ENCODE measurements around the gene RHD.
A peak's percentile ranks its signal among the peaks of the same experiment; 100 is the strongest.
"Not testable (repeated sequence)": the region's sequence is repeated elsewhere in the genome, so short reads cannot be mapped to it uniquely, and the experiment has no call there.

RHD gene

DNA sequence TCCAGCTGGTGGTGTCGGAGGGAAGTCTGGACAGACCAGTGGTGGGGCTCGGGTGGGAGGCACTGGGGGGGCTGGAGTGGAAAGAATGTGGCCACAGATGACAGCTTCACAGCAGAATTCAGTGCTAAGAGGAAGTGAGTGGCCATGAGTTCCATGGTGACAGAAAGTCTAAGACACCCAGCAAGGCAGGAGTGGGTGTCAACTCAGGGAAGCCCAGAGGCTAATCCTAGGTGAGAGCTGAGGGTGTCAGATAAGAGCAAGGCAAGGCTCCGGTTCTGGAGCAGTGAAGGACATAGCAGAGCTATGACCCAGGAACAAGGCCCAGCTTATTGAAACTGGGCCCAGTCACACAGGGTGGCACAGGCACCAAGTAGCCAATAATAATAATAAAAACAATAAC lies 30.0 kb downstream of the RHD start:
- DNase-seq = not testable (repeated sequence)

- DNase-seq = not testable (repeated sequence)
Observed at GRCh38 chr1:25304936-25305335, 32.6 kb downstream of the RHD start.

- DNase-seq = not testable (repeated sequence)
Observed at GRCh38 chr1:25308168-25308567, 35.9 kb downstream of the RHD start.

DNA sequence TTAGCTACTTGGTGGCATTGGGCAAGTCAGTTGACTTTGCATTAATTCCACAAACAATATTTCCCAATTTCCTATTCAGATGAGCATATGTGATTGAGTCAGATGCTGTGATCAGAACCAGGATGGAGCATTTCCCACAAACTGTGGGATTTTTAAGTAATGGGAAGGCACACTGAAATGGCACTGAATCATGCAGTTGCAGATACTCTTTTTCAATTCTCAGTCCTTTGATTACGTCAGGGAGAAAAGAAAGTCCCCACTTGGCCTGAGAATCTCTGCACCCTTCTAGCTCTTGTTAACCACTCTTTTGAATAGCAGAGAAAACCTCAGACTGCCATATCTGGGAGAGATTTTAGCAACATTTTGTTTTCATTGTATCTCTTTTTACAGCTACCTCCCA lies 36.8 kb downstream of the RHD start:
- DNase-seq = not testable (repeated sequence)

DNA sequence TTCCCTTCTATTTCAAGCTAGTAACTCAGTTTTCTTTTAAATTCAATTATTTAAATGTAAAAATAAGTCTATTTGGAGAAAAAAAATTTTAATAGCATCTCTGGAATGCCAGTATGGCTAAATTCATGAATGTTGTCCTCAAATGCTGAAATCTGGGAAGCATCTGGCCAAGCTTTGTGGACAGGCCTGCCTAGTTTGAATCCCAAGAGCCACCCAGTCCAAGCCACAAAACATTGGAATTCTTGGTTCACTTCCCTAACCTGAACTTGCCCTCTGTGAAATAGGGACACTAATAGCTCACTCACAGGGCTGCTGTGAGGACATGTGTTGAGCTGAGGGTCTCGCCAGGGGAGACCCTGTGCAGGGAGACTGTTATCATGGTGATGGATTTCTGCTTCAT lies 37.2 kb downstream of the RHD start:
- DNase-seq = not testable (repeated sequence)

DNA sequence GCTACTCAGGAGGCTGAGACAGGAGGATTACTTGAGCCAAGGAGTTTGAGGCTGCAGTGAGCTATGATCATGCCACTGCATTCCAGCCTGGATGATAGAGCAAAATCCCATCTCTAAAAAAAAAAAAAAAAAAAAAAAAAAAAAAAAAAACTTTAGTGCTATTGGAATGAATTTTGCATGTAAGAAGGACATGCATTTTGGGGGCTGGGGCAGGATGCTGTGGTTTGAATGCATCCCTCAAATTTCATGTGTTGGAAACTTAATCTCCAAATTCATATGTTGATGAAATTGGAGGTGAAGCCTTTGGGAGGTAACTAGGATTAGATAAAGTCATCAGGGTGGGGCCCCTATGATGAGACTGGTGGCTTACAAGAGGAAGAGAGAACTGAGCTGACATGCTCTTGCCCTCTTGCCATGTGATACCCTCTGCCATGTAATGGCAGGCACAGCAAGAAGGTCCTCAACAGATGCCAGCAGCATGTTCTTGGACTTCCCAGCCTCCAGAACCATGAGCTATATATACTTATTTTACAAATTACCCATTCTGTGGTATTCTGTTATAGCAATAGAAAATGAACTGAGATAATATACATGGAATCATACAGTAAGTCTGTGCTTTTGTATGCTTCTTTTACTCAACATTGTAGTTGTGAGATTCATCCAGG lies 40.6 kb downstream of the RHD start:
- DNase-seq = not testable (repeated sequence)

GRCh38 chr1:25320314-25320938 lies 48.1 kb downstream of the RHD start:
- peak in 5 of 58 donors; percentile 5 to 34 (median 9) for DNase-seq

- not testable (repeated sequence) for DNase-seq
Observed at GRCh38 chr1:25322127-25322526, 49.8 kb downstream of the RHD start.

DNA sequence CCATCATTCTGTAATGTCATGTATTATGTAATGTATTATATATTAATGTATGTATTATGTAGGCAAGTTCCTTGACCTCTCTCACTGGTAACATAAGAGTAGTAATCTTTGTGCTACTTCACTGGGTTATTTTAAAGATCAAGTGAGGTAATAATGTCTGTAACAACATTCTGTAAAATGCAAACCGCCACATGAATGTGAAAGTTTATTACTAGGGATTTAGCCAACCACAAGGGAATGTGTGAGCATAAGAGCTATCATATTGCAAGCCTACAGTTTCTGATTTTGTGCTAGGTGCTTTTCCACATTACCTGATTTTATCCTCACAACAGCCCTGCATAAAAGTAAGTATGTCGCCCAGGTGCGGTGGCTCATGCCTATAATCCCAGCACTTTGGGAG lies 52.1 kb downstream of the RHD start:
- DNase-seq = not testable (repeated sequence)

DNA sequence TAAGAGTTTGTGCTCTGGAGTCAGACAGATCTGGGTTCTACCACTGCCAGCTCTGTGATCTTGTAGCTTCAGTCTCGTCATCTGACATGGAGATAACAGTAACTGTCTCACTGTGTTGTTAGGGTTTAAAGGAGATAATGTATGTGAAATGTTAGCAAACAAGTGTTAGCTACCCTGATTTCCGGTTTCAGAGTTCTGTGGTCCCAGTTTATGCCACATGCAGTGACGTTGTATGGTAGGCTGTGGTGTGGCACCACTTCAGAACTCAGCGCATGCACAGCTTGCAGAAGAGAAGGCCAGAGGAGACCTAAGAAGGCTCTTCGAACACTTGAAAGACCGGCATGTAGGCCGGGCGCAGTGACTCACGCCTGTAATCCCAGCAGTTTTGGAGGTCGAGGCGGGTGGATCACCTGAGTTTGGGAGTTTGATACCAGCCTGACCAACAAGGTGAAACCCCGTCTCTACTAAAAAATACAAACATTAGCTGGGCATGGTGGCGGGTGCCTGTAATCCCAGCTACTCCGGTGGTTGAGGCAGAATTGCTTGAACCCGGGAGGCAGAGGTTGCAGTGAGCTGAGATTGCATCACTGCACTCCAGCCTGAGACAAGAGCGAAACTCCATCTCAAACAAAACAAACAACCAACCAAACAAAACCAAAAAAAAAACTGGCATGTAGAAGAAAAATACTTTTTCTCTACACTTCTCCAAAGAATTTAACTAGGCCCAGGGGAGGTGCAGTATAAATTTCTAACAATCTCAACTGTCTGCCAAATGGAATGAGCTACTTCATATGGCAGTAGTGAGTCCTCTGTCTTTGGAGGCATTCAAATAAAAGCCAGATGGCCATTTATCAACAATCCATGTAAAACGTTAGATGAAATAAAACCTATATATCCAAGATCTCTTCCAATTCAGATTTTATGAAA lies 55.8 kb downstream of the RHD start:
- DNase-seq = not testable (repeated sequence)

DNA sequence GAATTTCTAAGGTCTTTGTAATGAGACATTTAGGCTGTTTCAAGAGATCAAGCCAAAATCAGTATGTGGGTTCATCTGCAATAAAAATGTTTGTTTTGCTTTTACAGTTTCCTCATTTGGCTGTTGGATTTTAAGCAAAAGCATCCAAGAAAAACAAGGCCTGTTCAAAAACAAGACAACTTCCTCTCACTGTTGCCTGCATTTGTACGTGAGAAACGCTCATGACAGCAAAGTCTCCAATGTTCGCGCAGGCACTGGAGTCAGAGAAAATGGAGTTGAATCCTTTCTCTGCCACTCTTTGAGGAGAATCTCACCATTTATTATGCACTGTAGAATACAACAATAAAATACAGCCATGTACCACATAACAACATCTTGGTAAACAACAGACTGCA lies 56.5 kb downstream of the RHD start:
- not testable (repeated sequence) for DNase-seq

DNA sequence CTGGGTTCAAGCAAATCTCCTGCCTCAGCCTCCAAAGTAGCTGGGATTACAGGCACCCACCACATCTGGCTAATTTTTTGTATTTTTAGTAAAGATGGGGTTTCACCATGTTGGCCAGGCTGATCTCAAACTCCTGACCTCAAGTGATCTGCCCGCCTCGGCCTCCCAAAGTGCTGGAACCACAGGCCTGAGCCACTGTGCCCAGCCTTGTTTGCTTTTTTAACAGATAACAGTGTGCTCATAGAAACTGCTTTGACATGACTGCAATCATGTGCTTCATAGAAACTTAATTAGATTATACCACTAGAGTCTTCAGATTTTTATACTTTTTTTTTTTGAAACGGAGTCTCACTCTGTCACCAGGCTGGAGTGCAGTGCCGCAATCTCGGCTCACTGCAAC lies 57.0 kb downstream of the RHD start:
- DNase-seq = not testable (repeated sequence)

DNA sequence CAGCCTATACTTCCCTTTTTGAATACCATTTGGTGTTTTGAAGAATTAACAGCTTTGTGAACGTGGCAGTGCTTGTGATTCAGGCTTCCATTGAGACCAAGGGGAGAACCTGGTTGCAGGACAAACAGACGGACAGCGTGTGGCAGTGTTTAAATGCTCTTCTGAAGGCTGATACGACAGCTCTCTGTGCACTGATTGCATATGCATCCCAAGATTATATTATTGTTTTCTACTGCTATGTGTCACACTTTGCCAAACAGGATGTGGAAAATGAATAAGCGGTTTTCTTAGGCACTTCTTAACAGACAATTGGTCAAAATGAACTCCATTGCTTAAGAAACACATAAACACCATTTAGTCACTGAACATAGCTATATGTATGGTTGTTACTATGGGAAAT lies 57.6 kb downstream of the RHD start:
- DNase-seq = not testable (repeated sequence)

DNA sequence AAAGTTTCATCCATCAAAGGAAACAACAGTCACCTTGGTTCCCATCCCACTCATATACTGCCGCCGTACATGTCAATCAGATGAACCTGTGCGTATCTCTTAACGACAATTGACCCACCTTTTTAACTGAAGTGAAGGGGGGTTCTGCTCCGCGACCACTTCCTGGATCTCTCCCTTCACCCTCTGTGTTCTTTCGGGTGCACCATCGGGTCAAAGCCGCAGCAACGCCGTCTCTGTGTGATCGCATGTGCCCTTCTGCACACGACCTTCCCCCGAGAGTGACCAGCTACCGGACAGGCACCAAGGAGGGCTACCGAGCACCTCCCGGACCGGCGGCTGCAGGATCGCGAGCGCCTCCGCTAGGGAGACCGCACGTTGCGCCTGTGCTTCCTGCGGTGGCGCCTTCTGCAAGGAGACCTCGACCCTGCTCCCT lies 64.6 kb downstream of the RHD start:
- DNase-seq = peak in 1 of 58 donors; percentile 2

DNA sequence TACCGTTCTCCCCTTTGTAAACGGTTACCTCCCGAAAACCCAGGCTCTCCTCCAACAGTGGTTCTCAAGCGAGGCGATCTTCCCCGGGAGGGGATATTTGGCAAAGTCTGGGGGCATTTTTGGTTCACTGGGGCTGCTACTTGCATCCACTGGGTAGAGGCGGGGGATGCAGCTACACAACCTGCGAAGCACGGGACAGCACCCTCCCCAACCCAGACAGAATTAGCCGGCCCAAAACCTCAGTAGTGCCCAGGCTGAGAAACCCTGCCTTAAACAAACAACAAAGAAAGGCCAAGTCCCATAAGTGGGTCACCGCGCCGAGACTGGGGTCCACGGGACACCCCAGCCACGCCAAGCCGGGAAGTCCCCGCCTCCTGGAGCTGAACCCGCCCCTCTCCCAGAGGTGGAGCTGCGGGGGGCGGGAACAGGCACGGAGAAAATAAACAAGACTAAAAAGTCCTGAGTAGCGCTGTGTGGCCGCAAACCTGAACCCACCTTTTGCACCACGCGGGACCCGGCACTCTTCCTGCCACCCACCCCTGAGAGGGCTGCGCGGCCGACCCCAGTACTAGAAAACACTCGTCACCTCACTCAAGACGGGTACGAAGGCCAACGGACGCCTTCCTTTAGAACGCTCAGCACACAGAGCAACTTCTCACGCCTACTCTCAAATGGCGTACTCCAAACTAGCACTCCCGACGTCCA lies 65.3 kb downstream of the RHD start:
- DNase-seq = peak in 2 of 58 donors; percentile 21 to 35

GRCh38 chr1:25338188-25338981 lies 66.1 kb downstream of the RHD start, which contains the start of gene TMEM50A:
TMEM50A (plus strand) TSS chr1:25338334; CDS start chr1:25340487, 2,153 bp downstream.
- peak; percentile 35 to 91 (median 84) for DNase-seq

GRCh38 chr1:25338986-25339385 lies 66.7 kb downstream of the RHD start:
- DNase-seq = no peak

- DNase-seq = no peak
Observed at GRCh38 chr1:25341746-25342145, 69.4 kb downstream of the RHD start.

GRCh38 chr1:25342846-25343245 lies 70.5 kb downstream of the RHD start:
- no peak for DNase-seq

- peak in 1 of 58 donors; percentile 6 for DNase-seq
Observed at GRCh38 chr1:25343872-25344271, 71.6 kb downstream of the RHD start.
